GM12873 (cell line): ENCODE results near the gene MDK.

Experiments used
- CTCF ChIP-seq: IDR thresholded peaks from 2 replicates; pipeline ENCODE4 v1.5.1; 2012; ENCODE audit warnings: low read depth, mild to moderate bottlenecking, moderate library complexity, low read length, control low read depth; ENCODE audit not compliant: insufficient read depth; ENCODE audit errors: missing control alignments

MDK gene

GRCh38 chr11:46387919-46388618 is 6.6 kb downstream of the MDK start:
- TF ChIP-seq CTCF: no peak

DNA sequence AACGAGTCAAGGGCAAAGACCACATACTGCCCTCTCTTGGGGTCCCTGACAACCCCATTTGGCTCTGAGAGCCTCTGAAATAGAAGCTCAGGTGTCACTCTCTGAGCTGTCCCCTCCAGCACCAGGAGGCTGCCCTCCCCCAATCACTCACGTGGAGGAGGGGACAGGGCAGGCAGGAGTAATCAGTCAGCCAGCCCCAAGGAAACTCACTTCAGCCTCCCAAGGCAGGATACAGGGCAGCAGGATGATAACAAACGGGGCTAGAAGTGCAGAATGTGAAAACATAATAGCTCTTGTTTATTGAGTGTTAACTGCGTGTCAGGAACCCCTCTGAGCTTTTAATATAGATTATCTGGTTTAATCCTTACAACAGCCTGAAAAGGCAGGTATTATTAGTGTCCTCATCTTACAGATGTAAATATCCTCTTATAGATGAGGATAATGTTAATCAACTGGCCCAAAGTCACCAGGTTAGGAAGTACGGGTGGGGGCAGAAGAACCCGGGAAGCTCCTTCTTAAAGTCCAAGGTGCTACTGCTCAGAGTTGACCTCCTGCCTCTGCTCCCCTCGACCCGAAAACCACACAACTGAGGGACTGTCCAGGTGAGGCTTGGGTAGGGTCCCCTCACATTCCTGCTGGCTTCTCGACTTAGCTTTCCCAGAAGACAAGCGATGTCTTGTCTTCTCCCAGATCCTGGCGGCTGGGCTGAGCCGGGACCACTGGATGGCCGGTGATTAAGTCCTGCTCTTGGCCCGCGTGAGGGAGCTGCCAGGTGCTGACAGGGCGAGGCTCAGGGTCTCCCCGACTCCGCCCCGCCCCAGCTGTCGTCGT is 7.4 kb downstream of the MDK start:
- TF ChIP-seq CTCF: no peak

GRCh38 chr11:46389450-46390330 is 8.2 kb downstream of the MDK start:
- TF ChIP-seq CTCF: peak; percentile 80

DNA sequence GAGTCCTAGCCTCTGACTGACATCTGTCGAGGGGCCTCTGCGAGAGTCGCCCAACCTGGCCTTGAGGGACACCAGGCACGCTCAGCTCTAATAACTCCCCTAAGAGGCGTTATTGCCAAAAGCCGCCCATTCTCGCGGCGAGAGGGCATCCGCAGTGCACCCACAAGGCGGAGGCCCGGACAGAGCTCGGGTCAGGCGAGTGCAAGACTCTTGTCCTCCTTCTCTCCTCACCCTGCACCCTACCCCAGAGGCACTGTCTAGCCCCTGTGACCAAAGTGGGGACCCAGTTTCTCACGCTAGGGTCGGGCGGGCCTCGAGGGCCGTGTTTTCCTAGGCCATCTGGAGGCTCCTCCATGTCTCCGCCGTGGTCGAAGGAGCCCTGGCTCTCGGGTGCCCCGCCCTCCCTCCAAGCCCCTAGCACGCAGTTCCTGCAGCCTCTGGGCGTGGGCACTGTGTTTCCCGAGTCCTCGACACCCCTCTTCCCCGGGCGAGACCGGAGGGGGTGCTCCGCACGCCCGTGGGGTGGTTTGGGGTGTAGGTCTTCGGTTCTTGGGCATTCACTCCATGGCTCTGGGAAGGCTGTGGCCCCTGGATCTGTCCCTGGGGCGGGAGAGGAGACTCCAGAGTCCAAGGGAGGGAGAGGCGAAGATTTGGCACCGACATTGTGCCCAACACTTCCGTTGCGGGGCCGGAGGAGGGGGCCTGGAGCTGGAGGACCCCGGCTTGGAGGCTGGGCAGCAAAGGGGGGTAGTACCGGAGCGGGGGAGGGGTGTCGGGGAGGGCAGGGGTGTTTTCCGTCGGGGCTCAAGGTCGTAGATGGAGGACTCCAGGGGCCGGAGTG is 9.1 kb downstream of the MDK start:
- no peak for TF ChIP-seq CTCF

DNA sequence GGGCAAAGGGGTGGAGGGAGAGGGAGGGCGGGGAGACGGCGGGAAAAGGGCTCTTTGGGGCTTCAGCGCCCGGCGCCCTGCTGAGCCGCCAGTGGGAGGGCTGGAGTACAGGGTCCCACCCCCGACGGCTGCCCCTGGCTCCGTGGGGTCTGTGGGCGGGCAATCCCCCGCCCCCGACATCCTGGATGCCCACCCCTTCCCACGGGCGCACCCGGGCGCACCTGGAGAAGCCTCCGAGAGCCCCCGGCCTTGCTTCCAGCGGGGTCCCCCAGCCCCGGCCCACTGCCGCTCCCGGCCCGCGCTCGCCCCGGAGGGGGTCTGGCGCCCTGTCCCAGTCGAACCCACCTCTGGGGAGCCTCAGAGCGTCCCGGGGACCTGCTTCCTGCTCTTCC is 9.7 kb downstream of the MDK start:
- TF ChIP-seq CTCF: no peak

GRCh38 chr11:46391578-46392420 is 10.3 kb downstream of the MDK start, which contains the start of gene CHRM4:
Gene CHRM4 (minus strand): TSS chr11:46391776. CDS start chr11:46386557, 5,219 bp downstream.
- TF ChIP-seq CTCF: peak; percentile 35
